GM21529 (cell line): Measurements from ENCODE around the gene SNRNP25.
"Not testable (repeated sequence)": the region's sequence is repeated elsewhere in the genome, so short reads cannot be mapped to it uniquely, and the experiment has no call there.

Experiments
- ATAC-seq: cut with Tn5 transposase; IDR thresholded peaks from one replicate; pipeline ENCODE4 v1.9.1; 2021; ENCODE audit not compliant: unreplicated experiment

SNRNP25 gene

GRCh38 chr16:53346-54236 lies at the start of gene SNRNP25, which contains the start of gene POLR3K:
TSS of gene SNRNP25 (plus strand) at chr16:53828. CDS start at chr16:54017, 189 bp downstream.
TSS of gene POLR3K (minus strand) at chr16:53608. CDS start at chr16:53586, 22 bp downstream.
- ATAC-seq: peak; percentile 93

GRCh38 chr16:9903-10665 lies 43.5 kb upstream of the SNRNP25 start:
- ATAC-seq: no peak

GRCh38 chr16:10772-11171 lies 42.9 kb upstream of the SNRNP25 start:
- not testable (repeated sequence) for ATAC-seq

- not testable (repeated sequence) for ATAC-seq
Observed at GRCh38 chr16:17062-17765, 36.4 kb upstream of the SNRNP25 start.

- not testable (repeated sequence) for ATAC-seq
Observed at GRCh38 chr16:20886-21285, 32.7 kb upstream of the SNRNP25 start.

GRCh38 chr16:24151-24550 lies 29.5 kb upstream of the SNRNP25 start:
- ATAC-seq: not testable (repeated sequence)

- ATAC-seq: peak; percentile 67
Observed at GRCh38 chr16:25926-26348, 27.7 kb upstream of the SNRNP25 start.

GRCh38 chr16:30627-31026 lies 23.0 kb upstream of the SNRNP25 start:
- ATAC-seq: not testable (repeated sequence)

GRCh38 chr16:33154-33876 lies 20.3 kb upstream of the SNRNP25 start:
- ATAC-seq: not testable (repeated sequence)

GRCh38 chr16:33877-34647 lies 19.6 kb upstream of the SNRNP25 start:
- ATAC-seq: no peak

GRCh38 chr16:34648-34987 lies 19.0 kb upstream of the SNRNP25 start:
- no peak for ATAC-seq

- ATAC-seq: peak; percentile 43
Observed at GRCh38 chr16:35011-35677, 18.5 kb upstream of the SNRNP25 start.

- no peak for ATAC-seq
Observed at GRCh38 chr16:35678-36305, 17.8 kb upstream of the SNRNP25 start.

- no peak for ATAC-seq
Observed at GRCh38 chr16:36336-36984, 17.2 kb upstream of the SNRNP25 start.

- no peak for ATAC-seq
Observed at GRCh38 chr16:37511-37910, 16.1 kb upstream of the SNRNP25 start.

GRCh38 chr16:38206-38605 lies 15.4 kb upstream of the SNRNP25 start:
- ATAC-seq: not testable (repeated sequence)

GRCh38 chr16:38941-39892 lies 14.4 kb upstream of the SNRNP25 start:
- ATAC-seq: peak; percentile 82
